NT2/D1 (cell line): ENCODE data around the gene MACROD1.

Experiments used
- SUZ12 ChIP-seq: IDR thresholded peaks from 2 replicates; pipeline ENCODE4 v1.6.1; 2011; ENCODE audit not compliant: insufficient read length, insufficient read depth; ENCODE audit errors: extremely low read depth
- YY1 ChIP-seq: IDR thresholded peaks from 2 replicates; pipeline ENCODE4 v1.6.1; 2011; ENCODE audit not compliant: insufficient read length, insufficient read depth
- ZNF274 ChIP-seq: IDR thresholded peaks from 2 replicates; pipeline ENCODE4 v1.6.1; 2011; ENCODE audit warnings: mild to moderate bottlenecking, low read depth, low read length

GRCh38 chr11:64019106-64020037, 146.5 kb downstream of the MACROD1 start:
- no peak for TF ChIP-seq YY1
- no peak for TF ChIP-seq SUZ12
- TF ChIP-seq ZNF274: no peak
